AG10803 (cell line): Measurements from ENCODE around the gene ZNF865.

Source experiments
- DNase-seq: peaks from one replicate; pipeline ENCODE4 v3.0.0; 2010; ENCODE audit warnings: low read depth
- H3K4me3 ChIP-seq: 2 replicates; pipeline ENCODE4 v1.5.1; 2011; ENCODE audit warnings: mild to moderate bottlenecking, low read length, control low read depth
- CTCF ChIP-seq: conservative IDR thresholded peaks from 2 replicates; pipeline ENCODE4 v1.5.1; 2011; ENCODE audit warnings: mild to moderate bottlenecking, low read length, control low read depth, inconsistent platforms

The ZNF865 gene

GRCh38 chr19:55635334-55635717 lies 29.9 kb downstream of the ZNF865 start:
- TF ChIP-seq CTCF = no peak
- peak overlapping the region; percentile 100 for H3K4me3 ChIP-seq
- no peak for DNase-seq

GRCh38 chr19:55635856-55636440 lies 30.5 kb downstream of the ZNF865 start:
- TF ChIP-seq CTCF = no peak
- DNase-seq = no peak
- H3K4me3 ChIP-seq = peak overlapping the region; percentile 100

- DNase-seq = no peak
- no peak for TF ChIP-seq CTCF
- peak overlapping the region; percentile 100 for H3K4me3 ChIP-seq
Measured at GRCh38 chr19:55636723-55637122, 31.3 kb downstream of the ZNF865 start.

GRCh38 chr19:55637534-55637933 lies 32.1 kb downstream of the ZNF865 start:
- no peak for TF ChIP-seq CTCF

GRCh38 chr19:55638864-55639359 lies 33.5 kb downstream of the ZNF865 start:
- TF ChIP-seq CTCF = peak; percentile 49
- peak; percentile 37 for DNase-seq
- H3K4me3 ChIP-seq = no peak overlapping the region

More at GRCh38 chr19:55637534-55637933, 32.1 kb downstream of the ZNF865 start:
- DNase-seq = no peak
- H3K4me3 ChIP-seq = no peak overlapping the region

GRCh38 chr19:55640043-55640576 lies 34.7 kb downstream of the ZNF865 start:
- DNase-seq = peak; percentile 68
- TF ChIP-seq CTCF = peak; percentile 46
- H3K4me3 ChIP-seq = peak overlapping the region; percentile 70

- peak within 1 kb of the TSS; percentile 70 for H3K4me3 ChIP-seq
- DNase-seq = peak; percentile 69
- TF ChIP-seq CTCF = no peak
Measured at GRCh38 chr19:55640577-55641425, 35.4 kb downstream of the ZNF865 start, which contains the start of gene ZNF580. ZNF580 (plus strand) TSS chr19:55641002; CDS start chr19:55642509, 1,507 bp downstream.
